ENCODE data around the gene PLXDC1.
A peak's percentile ranks its signal among the peaks of the same experiment; 100 is the strongest.
"Not testable (repeated sequence)": the region's sequence is repeated elsewhere in the genome, so short reads cannot be mapped to it uniquely, and the experiment has no call there.

Gene PLXDC1

DNA sequence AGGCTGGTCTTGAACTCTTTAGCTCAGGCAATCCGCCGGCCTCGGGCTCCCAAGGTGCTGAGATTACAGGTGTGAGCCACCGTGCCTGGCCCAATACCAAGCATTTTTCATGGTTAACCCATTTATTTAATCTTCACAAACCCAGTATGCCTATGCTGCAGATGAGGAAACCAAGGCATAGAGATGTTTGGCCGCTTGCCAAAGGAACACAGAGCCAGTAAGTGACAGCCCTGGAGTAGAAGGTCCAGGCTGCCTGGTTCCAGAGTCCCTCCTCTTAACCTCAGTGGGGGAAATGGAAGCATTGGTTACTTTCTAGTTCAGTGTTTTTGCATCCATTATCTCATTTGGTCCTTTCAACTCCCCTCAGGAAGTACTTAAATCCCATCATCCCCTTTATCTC, 29.9 kb upstream of the PLXDC1 start:
- DNase-seq (ENCODE audit: low read depth) = no peak

- no peak for DNase-seq (ENCODE audit: low read depth)
Measured at GRCh38 chr17:39178536-39178935, 27.1 kb upstream of the PLXDC1 start.

- DNase-seq (ENCODE audit: low read depth) = no peak
Measured at GRCh38 chr17:39177256-39177655, 25.8 kb upstream of the PLXDC1 start.

- no peak for DNase-seq (ENCODE audit: low read depth)
Measured at GRCh38 chr17:39175695-39176093, 24.3 kb upstream of the PLXDC1 start.

GRCh38 chr17:39174920-39175694, 23.7 kb upstream of the PLXDC1 start:
- DNase-seq (ENCODE audit: low read depth) = peak; percentile 58

GRCh38 chr17:39173526-39174274, 22.3 kb upstream of the PLXDC1 start:
- no peak for DNase-seq (ENCODE audit: low read depth)

DNA sequence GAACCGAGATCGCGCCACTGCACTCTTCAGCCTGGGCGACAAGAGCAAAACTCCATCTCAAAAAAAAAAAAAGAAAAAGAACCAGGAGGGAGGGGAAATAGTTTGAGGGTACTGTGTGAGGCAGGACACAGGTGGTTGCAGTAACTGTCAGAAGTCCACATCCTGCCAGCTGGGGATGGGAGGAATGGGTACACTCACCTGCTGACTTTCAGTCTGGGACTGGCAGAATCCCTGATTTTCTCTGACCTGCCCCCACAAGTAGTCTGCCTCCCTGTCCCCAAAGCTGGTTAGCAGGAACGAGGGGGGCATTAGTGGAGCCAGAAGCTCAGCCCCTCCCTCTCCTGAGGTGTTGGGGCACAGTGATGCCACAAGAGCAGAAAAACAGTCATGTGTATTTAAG, 21.6 kb upstream of the PLXDC1 start:
- no peak for DNase-seq (ENCODE audit: low read depth)

DNA sequence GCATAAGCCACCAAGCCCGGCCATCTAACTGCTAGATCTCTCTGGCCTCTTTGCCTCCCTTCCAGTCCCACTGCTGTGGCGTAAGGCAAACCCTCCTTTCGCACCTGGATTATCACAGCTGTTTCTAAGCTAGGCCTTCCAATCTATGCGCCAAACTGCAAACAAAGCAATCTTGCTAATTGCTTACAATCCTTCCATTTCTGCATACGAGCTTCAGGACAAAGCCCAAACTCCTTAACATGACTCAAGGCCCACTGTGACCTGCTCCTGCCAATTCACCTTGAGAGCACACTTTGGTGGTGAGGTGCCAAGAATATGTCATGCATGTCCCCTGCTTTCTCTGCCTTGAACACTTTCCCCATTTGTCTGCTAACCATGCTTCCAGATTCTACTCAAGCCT, 20.5 kb upstream of the PLXDC1 start:
- no peak for DNase-seq (ENCODE audit: low read depth)

- no peak for DNase-seq (ENCODE audit: low read depth)
Measured at GRCh38 chr17:39170558-39170957, 19.1 kb upstream of the PLXDC1 start.

DNA sequence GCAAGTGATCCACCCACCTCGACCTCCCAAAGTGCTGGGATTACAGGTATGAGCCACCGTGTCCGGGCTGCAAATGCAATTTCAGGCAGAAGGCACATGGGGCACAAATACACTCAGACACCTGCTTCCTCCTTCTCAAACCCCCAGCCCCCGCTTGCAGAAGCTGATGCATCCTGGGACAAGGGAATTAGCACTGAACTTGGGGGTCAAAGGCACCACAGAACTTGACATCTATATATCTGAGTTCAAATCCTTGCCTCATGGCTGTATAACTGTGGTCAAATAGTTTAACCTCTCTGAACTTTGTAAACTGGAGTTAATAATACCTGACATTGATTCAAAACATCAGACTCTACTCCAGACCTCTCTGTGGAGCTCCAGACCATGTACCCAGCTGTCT, 18.7 kb upstream of the PLXDC1 start:
- DNase-seq (ENCODE audit: low read depth) = no peak

- DNase-seq (ENCODE audit: low read depth) = no peak
Measured at GRCh38 chr17:39169518-39169917, 18.1 kb upstream of the PLXDC1 start.

- no peak for DNase-seq (ENCODE audit: low read depth)
Measured at GRCh38 chr17:39169101-39169500, 17.7 kb upstream of the PLXDC1 start.

DNA sequence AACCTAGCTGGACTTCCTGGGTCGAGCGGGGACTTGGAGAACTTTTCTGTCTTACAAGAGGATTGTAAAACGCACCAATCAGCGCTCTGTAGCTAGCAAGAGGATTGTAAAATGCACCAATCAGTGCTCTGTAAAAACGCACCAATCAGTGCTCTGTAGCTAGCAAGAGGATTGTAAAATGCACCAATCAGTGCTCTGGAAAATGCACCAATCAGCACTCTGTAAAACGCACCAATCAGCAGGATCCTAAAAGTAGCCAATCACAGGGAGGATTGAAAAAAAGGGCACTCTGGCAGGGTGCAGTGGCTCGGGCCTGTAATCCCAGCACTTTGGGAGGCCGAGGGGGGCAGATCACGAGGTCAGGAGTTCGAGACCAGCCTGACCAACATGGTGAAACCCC, 17.1 kb upstream of the PLXDC1 start:
- DNase-seq (ENCODE audit: low read depth) = not testable (repeated sequence)

- DNase-seq (ENCODE audit: low read depth) = no peak
Measured at GRCh38 chr17:39167476-39167875, 16.0 kb upstream of the PLXDC1 start.

DNA sequence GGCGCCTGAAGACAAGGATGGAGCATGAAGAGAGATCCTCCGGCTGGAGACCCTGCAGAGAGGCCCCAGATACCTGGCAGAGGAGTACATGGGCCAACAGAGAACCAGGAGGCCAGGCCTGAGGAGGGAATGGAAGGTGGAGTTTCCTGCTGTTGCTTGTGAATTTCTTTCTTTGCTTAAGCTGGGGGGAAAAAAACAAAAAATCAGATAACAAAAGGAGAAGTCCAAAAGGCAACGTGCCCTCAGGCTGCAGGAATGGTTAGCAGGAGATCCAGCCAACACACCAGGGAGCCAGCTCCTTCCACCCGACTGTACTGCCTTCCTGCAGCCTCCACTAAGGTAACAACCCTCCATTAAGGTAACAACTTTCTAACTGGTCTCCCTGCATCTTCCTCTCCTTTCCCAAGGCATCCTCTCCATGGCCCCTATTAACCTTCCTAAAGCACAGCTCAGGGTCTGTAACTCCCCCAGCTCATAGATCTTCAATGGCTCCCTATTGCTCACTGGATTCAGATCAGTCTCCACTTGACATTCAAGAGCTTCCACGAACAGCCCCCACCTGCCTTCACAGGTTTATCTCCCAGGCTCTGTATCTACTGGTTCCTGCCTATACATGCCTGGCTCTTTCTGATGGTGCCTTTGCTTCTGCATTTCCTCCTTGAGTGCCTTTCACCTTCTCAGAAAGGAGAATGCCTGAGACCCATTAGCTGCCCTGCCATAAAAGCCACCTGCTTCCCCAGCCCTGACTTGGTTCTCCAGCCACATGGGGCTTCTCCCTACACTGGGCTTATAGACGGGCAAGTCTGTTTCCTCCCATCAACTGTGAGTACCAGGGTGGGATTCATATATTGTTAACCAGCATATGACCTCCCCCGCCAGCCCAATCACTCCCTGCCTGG, 15.2 kb upstream of the PLXDC1 start:
- DNase-seq (ENCODE audit: low read depth) = no peak

DNA sequence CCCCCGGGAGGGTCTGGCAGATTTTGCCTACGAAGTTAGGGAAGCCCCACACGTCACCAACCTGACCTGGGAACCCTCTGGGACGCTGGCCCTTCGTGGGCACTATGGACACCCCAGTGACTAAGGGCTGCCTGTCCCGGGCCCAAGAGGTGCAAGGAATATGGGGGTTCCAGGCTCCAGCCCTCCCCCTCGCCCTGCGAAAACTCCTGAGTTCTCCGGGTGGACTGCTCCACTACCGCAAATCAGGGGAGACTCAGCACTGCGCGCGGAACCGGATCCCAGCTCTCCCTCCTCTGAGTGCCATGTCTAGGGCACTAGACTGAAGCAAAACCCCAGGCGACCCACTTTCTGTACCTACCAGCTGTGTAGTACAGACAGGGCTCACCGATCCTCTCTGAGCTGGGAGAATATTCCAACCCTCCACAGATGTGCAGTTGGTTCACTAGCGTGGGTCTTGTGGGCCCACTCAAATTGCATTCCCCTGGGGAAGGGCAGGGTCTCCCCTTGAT, 14.5 kb upstream of the PLXDC1 start, which contains the start of gene ARL5C:
TSS of gene ARL5C (minus strand) at position 321 of the 509 bp plus-strand sequence. CDS start 401 bp downstream, outside the sequence.
- no peak for DNase-seq (ENCODE audit: low read depth)

DNA sequence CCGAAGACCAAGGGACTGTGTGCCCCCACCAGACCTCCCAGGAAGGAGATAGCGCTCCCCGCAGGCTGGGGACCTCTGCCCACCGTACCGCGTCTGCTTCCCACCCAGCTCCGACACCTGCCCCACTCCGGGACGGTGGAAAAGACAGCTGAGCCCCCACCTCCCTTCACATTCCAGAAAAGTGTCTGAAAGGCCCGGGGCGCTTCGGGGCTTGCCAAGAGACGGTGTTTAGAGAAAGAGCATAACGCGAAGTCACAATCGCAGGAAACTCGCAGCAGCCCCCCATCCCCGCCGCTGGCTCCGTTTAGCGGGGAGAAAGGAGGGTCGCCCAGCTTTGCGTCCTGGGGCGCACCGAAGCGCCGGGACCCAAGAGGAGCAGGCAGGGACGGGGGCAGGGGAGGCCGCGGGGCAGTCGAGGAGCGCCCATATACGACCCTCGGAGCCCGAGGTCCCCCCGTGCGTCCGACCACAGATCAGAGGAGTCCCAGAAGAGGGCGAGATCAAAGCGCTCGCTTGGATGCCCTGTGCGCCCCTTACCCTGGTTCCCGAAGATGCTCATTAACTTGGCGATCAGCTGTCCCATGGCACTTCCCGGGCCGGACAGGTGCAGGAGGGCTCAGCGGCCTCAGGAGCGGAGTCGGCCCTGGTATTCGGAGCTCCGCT, 13.9 kb upstream of the PLXDC1 start:
- DNase-seq (ENCODE audit: low read depth) = no peak

DNA sequence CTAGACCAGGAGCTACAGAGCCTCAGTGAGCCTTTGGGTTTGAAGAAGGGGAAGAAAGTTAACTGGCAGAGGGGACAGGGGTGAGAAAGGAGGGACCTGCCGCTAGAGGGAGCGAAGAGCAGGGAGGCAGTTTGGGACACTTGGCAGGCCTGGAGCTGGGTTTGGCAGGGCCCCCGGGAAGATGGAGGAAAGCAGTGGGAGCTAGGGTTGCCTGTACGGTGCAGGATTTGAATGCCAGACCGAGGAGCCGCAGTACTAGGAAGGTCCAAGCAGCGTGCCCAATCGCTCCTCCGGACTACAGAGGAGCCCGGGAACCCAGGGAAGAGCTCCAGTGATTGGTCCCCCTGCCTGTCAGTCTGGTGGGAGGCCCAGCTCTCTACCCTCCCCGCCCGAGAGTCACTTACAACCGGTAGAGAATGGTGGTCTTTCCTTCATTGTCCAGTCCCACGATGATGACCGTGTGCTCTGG, 13.3 kb upstream of the PLXDC1 start:
- DNase-seq (ENCODE audit: low read depth) = peak; percentile 54

DNA sequence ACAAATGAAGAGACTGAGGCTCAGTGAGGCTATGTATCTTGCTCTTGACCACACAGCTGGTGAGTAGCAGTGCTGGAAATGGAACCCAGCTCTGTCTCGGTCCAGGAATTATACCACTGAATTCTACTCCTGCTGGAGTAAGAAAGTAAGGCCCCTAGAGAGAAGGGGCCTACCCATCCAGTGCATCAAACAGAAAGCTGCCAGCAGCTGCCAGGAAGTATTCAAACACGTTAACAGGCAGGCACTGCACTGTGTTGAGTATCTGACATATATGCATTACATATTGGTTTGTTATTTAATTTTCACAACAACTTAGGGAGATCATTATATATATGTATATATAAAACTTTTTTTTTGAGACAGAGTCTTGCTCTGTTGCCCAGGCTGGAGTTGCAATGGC, 10.5 kb upstream of the PLXDC1 start:
- no peak for DNase-seq (ENCODE audit: low read depth)

DNA sequence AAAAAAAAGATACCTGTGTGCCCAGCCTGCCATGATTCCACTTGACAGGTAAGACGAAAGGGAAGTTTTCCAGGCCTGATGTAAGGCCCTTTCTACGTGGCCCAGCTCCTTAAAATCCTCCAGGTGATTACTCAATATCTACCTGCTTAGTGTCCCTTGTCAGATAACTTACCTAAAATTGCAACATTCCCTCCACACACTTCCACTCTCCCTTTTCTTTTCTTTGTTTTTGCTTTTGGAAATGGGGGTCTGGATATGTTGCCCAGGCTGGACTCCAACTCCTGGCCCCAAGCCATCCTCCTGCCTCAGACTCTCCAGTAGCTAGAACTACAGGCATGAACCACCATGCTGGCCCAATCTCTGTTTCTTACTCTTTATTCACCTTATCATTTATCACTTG, 7.2 kb upstream of the PLXDC1 start:
- no peak for DNase-seq (ENCODE audit: low read depth)

DNA sequence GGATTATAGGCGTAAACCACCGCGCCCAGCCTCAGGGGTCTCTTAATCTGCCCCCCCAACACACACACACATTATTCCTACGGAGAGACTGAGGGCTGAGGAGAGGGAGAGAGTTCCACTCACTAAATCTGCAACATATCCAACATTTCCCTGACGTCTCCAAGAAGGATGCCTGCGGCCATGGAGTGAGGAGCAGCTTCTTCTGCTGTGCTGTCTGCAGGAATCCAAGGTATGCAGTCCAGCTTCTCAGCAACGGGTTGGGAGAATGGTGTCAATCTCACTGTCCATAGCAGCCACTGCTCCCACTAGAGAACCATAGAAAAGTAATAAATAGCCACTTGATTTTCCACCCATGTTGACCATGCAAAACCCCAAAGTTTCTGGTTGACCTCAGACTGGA, 5.1 kb upstream of the PLXDC1 start:
- DNase-seq (ENCODE audit: low read depth) = no peak

- DNase-seq (ENCODE audit: low read depth) = no peak
Measured at GRCh38 chr17:39155654-39156053, 4.2 kb upstream of the PLXDC1 start.

Data from activated T-helper 9 cell treated with anti-CD3 and anti-CD28 coated beads, Interleukin-2, amount 50 U/mL, for 16 hours (primary cell).